HS-27A (cell line): ENCODE measurements around the gene MED15.
"Not testable (repeated sequence)": the region's sequence is repeated elsewhere in the genome, so short reads cannot be mapped to it uniquely, and the experiment has no call there.

Experiments
- DNase-seq: peaks from one replicate; pipeline ENCODE4 v3.0.0-alpha.2; 2012; ENCODE audit warnings: low read depth, missing footprints

Gene MED15

DNA sequence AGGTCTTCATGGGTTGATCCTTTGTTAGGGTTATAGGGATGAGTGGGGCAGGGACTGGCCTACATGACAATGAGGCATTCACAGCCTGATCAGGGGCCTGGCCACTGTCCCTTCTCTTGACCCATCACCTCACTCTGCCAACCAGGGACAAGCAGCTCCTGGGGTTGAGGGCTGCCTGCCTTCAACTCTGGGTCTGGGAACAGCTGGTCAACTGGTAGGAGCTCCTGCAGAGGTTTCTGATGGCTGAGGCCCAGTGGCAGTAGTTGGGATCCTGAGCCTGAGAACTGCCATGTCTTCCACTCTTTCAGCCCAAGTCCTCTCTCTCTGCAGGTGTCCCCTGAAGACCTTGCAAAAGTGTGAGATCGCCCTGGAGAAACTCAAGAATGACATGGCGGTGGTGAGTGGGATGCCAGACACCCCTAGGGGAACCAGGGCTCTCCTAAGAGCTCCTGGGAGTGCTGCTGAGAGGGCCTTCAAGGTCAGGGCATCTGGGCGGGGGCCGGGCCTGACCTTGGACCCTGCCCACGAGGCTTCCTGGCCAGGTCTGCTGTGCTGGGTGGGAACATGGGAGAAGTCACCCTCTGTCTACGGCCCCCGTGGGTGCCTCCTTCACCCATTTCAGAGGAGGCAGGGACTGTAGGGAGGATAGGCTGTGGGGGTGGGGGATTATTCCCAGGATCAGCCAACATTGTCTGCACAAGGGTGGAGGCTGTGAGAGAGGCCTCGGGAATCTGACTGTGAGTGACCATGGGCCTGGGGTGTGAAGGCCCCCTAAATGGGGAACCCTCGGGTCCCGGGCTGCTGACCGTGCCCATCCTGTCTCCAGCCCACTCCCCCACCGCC is 76.8 kb downstream of the MED15 start:
- no peak for DNase-seq

DNA sequence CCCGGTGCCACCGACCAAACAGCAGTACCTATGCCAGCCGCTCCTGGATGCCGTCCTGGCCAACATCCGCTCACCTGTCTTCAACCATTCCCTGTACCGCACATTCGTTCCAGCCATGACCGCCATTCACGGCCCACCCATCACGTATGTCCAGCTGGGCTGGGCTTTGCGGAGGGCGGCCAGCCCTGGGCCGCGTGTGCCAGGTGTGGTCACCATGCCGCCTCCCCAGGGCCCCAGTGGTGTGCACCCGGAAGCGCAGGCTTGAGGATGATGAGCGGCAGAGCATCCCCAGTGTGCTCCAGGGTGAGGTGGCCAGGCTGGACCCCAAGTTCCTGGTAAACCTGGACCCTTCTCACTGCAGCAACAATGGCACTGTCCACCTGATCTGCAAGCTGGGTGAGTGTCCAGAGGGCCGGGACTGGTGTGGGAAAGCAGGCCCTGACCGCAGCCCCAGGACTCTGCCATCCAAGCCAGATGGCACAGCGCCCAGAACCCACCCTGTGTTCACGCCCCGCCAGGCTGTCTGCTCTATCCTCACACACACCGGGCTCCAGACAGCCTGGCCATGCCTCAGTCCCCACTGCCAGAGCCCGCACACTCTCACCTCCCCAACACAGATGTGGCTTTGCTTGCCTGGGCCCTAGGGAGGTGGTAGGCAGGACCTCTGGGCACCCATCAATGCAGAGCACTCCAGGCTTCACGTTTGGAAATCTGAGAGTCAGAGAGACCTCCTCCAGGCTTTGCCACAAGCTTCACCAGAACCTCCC is 77.6 kb downstream of the MED15 start:
- DNase-seq = no peak

DNA sequence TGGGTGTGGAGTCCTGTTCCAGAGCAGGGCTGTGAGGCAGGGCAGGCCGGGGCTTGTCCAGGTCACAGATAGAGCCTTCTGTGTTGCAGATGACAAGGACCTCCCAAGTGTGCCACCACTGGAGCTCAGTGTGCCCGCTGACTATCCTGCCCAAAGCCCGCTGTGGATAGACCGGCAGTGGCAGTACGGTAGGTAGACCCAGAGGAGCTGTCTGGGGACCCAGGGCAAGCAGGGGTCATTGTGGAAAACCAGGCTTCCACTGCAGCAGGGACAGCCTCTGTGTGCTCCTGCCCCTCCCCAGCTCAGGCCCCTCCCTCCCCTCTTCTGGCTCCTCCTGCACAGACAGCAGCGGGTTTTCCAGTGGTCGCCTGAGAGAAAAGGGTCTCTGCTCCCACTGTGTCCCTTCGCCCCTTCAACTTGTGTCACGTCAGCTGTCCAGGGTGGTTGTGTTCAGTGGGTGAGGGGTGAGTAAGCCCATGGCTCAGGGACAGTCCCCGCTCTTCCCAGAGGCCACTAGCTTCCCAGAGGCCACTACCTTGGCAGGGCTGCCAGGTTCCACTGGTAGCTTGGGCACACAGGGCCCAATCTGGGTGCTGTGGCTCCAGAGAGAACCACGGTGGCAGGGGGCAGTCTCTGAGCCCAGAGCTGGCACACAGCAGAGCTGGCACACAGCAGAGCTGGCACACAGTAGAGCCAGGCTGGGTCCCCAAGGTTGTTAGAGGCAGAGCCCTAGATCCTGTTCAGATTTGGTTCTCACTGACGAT is 78.4 kb downstream of the MED15 start:
- no peak for DNase-seq

DNA sequence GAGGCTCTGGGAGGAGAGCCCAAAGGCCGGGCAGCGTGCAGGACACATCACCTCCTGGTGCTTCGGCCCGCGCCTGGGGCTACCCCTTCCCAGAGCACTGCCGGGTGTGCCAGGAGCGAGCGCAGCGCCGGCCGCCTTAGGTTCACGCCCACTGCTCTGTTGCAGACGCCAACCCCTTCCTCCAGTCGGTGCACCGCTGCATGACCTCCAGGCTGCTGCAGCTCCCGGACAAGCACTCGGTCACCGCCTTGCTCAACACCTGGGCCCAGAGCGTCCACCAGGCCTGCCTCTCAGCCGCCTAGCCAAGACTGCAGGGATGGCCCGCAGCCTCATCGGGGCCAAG is 79.0 kb downstream of the MED15 start:
- DNase-seq = no peak

DNA sequence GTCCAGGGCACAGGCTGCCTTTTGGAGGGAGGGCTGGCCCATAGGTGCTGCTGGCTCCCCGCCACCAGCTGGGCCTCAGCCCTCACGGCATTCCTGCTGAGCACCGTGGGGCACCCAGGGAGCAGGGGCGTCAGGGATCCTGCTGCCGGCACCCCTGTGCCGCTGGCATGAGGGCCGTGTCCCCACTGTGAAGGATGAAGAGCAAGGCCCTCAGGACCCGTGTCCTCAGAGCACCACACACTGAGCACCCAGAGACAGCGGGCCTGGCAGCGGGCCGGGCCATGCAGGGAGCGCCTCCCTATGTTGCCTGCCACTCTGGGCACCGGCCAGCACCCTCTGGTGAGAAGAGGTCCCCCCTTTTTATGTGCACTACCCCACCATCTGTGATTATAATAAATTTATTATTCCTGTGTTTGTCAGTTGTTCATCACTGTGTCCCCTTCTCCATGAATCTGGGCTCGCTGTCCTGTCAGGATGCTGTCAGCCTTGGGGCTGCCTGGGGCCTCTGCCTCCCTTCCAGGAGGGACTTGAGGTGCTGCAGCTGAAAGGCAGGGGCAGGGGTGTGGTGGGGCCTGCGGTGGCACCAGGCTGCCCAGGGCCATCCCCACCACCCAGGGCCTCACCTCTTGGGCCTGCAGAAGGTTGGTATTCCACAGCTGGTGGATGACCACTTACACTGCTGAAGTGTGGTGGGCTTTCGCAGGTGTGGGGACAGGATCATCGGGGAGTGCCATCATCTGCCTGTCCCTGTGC is 80.0 kb downstream of the MED15 start:
- no peak for DNase-seq

DNA sequence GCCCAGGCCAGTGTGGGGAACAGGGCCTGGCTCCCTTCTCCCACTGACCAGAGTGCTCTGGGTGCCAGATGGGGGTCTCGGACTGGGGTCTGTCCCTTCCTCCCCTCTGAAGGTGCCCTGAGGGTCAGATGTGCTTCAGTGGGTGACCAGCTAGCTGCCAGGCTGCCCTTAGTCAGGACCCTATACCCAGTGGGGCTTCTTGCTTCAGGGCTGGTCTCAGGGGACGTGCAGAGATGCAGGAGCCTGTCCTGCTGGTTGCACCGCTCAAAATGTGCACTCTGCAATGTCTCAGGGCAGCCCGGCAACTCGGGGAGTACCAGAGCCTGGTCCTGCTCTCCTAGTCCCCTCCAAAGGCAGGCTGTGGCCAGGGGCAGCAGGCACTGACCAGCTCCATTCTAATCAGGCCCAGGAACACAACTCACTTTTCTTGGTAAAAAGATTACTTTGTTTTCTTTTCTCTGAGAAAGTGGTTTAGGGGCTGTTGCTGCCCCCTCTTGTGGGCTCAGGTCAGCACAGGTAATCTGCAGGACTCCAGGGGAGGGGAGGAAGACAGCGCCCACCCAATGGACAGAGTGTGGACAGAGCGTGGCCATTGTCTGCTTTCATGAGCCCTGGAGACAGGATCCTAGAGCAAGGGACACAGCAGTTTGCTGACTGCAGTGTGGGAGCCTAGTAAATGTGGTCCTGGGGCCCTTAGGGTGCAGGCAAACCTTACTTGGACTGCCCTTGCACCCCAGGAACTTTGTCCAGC is 80.9 kb downstream of the MED15 start:
- no peak for DNase-seq

DNA sequence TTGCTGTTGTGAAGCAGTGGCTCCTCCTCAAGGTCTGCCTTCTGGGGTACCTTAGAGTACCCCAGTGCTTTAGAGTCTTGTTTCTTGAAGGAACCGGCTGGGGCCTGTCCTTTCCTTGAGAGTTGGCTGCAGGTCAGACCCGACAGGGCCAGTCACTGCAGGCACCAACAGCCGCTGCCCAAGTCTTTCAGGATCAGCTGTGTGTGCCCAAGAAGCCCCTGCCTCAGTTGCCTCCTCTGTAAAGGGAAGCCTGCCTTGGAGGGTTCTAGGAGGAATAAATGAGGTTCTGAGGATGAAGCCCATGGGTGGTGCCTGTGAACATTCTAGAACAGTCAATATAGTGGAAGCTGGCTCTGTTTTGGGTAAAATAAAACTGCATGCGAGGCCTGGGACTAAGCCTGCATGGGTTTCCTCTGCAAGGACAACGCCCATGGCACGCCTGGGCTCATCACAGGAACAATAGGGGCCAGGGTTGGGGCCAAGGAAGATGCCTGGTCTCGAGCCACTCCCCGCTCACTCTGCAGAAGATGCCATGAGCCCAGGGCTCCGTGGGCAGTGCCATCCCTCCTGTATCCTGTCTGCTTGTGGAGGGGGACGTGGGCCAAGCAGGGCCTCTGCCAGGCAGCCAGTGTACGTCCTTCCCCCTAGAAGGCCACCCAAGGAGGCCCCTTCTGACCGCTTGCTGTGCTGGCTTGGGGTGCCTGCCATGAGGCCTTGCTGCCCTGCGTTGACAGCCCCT is 81.6 kb downstream of the MED15 start:
- DNase-seq = no peak

DNA sequence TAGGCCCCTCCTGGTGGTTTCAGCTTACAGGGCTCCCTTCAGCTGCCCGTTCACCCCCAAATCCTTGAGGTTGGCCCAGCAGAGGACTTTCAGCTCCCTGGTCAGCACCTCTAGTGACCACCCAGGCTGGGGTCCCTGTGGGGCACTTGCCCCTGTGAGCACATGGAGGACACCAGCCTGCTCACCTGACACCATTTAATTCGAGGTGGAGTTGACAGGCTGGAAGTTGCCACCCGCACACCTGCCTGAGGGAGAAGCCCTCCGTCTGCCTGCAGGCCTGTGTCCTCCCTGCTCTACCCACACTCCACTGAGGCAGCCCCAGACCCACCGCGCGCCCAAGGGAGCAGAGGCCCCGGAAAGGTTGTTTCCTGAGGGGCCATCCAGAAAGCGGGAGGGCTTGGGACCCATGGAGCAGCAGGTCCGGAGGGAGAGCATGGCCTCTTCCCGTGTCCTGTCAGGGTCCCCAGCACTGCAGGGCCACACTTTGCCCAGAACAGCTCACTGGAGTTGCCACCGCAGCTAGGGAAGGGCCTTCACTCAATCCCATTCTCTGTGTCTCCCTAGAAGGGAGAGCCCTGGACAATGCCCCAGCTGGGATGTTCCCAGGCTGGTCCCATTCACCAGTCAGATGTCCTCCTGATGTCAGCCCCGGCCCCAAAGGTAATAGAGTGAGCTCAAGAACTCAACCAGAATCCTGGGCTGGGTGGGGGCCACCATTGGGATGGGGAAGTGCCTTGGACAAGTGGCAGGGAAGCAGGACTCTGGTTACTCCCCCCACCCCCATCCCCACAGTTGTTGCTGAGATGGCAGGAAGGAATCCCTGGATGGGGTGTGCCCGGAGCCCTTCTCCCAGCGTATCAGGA is 82.4 kb downstream of the MED15 start:
- no peak for DNase-seq

DNA sequence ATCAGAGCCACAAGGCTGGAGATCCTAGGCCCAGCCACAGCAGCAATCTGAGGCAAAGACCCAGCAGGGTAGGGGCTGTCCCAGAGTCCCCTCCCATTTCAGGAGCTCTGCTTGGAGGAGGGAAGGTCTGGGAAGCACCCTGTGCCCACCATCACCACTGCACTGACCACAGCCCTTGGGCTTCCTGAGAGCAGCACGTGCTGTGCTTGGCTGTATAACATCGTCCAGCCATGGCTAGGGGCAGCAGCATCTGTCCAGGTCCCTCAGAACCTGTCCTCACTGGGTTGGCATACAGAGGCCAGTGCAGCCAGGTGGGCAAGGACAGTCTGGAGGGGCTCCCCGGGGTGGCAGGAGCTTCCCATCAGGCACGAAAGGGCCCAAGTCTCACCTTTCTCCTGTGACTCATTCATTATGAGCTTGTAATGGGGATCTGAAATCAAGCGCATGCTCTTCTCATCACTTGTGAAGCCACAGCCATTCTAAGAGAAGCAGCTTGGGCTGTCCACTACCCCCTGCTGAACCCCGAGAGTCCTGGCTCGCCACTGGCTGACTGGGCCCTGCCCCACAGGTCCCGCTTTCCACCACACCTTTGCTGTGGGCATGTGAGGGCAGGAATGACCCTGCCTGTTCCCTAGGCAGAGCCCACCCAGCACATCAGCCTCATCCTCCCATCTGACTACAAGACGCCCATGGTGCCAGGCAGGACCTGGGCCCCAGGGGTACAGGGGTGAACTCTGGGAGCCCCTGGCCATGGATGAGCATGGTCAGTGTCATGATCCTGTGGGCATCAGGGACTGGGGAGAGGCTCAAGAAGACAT is 83.3 kb downstream of the MED15 start:
- no peak for DNase-seq

DNA sequence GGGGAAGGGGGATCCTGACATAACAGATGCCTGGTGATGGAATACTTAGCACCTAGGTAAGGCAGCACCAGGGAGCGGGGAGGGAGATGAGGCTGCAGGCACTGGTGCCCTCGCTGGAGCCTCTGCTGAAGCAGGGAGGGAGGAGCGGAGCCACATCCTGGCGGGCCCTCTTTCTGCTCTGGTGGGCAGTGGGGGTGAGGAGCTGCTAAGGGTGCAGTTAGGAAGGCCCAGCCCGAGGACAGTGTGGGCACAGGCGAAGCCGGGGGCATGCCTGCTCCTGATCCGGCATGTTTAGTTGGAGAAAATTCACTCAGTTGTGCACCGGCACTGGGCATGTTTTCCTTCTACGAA is 83.9 kb downstream of the MED15 start:
- DNase-seq = no peak

DNA sequence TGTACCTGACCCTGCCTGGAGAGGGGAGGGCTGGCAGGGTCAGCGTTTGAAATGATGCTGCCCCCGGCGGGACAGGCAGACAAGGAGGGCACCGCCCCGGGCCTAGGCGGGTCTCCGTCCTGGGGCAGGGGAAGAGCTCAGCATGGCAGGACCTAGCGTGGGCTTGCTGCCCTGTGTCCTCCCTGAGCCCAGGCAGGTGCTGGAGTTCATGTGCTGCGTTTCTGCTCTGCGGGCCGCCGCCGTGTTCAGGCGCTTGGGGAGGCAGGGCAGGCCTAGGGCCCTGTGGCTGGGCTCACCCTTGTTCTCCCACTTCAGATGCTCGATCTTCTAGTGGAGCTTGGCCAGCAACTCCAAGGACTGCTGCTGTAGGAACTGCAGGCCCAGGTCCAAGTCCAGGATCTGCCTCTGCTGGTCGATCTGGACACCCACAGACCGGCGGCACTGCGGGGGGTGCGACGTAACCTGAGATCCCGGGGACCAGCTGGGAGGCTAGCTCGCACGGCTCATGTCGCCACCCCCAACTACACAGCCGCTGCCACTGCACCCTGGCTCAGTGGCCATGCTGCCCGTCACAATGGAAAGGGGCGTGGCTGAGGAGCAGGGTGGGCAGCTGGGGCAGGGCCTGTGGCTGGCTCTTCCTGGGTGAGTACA is 84.4 kb downstream of the MED15 start:
- no peak for DNase-seq

DNA sequence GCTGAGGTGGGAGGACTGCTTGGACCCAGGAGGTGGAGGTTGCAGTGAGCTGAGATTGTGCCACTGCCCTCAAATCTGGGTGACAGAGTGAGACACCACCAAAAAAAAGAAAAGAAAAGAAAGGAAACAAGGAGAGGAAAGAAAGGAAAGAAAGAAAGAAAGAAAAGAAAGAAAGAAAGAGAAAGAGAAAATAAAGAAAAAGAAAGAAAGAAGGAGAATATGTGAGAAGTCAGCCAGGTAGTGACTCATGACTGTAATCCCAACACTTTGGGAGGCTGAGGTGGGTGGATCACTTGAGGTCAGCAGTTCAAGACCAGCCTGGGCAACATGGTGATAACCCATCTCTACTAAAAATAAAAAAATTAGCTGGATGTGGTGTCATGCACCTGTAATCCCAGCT is 86.6 kb downstream of the MED15 start:
- DNase-seq = not testable (repeated sequence)

DNA sequence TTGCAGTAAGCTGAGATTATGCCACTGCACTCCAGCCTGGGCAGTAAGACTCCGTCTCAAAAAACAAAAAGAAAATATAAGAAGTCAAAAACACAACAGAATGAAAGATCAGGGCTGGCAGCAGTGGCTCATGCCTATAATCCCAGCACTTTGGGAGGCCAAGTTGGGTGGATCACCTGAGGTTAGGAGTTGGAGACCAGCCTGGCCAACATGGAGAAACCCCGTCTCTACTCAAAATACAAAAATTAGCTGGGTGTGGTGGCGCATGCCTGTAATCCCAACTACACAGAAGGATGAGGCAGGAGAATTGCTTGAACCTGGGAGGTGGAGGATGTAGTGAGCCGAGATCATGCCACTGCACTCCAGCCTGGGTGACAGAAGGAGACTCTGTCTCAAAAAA is 87.1 kb downstream of the MED15 start:
- DNase-seq = not testable (repeated sequence)

DNA sequence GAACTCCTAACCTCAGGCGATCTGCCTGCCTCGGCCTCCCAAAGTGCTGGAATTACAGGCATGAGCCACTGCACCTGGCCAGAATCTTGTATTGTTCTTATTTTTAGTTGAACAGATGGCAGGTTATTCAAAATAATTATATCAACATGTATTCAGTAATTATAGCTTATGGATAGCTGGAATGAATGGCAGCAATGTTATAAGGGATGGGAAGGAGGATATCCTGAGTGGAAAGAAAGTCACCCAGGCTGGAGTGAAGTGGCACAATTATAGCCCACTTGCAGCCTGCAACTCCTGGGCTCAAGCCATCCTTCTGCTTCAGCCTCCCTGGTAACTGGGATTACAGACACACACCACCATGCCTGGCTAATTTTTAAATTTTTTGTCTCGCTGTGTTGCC is 88.1 kb downstream of the MED15 start:
- no peak for DNase-seq

DNA sequence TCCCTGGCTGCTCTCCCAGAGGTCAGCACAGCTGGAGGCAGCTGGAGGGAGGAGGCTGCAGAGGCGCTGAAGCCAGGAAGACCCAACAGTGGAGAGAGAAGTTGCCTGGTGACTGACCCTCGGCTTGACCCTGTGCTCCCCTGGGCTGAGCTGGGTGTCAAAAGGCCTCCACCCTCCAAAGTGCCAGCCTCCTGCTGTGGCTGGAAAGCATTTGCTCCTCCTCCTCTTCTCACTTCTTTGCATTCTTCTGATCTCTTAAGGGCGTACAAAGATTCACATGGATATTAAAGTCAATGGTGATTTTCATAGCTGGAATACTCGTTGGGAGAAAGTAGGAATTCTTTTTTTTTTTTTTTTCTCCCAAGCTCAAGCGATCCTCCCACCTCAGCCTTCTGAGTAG is 91.7 kb downstream of the MED15 start:
- no peak for DNase-seq

DNA sequence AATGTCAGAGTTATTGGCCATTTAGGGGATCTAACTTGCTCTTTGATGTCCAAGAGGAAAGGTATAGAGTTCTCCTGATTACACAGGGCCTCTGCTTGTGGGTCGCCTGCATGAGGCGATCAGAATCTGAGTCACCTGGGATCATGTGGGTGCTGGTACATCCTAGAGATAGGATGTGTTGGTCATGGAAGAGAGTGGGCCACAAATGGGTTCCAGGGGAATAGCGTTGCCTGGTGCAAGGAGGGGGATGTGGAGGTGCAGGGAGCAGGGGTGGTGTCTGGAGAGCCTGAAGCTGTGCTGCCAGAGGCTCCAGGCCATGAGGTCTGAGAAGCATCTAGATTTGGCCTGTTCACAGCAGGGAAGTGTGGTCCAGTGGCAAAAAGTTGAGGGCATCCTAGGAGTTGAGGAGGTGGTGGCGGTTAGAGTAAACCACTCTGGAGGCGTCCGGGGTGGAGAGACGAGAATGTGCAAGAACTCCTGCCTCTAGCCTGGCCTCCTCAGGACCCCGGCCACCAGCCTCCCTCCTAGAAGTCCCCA is 92.8 kb downstream of the MED15 start:
- DNase-seq = no peak

DNA sequence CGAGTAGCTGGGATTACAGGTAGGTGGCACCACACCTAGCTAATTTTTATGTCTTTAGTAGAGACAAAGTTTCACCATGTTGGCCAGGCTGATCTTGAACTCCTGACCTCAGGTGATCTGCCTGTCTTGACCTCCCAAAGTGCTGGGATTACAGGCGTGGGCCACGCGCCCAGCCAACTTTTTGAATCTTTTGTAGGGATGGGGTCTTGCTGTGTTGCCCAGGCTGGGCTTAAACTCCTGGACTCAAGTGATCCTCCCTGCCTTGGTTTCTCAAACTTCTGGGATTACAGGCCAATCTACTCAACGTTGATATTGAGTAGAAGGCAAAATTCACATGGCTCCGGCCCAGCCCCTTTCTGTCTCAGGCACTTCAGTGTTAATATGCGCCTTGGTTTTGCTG is 93.9 kb downstream of the MED15 start:
- DNase-seq = no peak

DNA sequence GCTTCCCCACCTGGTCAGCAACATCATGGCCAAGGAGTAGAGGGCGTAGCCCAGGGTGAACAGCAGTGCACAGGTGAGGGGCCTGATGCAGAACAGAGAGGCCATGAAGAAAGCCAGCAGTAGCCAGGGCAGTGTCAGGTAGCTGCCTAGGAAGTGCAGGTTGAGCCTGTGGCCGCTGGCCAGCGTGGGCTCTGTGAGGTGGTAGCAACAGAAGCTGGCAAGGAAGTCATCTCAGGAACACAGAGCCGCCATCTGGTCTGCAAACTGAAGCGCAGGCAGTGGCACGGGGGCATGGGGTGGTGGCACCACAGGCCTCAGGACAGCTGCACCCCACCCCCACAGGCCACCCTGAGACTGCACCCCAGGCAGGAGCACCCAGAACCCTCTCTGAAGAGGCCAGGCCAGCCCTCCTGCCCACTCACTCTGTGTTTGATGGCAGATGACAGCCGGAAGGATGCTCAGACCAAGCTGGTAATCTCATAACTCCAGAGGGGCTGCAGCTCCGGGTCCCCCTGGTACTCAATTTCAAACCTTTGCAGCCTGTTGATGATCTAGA is 95.3 kb downstream of the MED15 start:
- no peak for DNase-seq
